Measurements from ENCODE around the gene ELOVL1.

GRCh38 chr1:43359696-43360095, 8.1 kb downstream of the ELOVL1 start:
- TF ChIP-seq POLR2A (IDR thresholded peaks at IDR 0.05) (no peak), CTCF (IDR thresholded peaks at IDR 0.05) (no peak), EP300 (IDR thresholded peaks at IDR 0.05) (no peak)

Measured in tibial nerve (tissue), 4 donors.